Keratinocyte (primary cell): Measurements from ENCODE around the gene CDK17. TPM values are rescaled to one million over a fixed set of nuclear protein-coding genes. Genes with fewer than 3 reads are reported as not detected.

Source experiments
- DNase-seq: peaks from one replicate; pipeline ENCODE4 v3.0.0-alpha.2; 2011; ENCODE audit warnings: low read depth, missing footprints, low spot score
- FAIRE-seq: peaks from 2 replicates; lab custom pipeline; 2011; peaks lifted over from hg19 to GRCh38; lab: Jason Lieb, UNC
- H2AFZ ChIP-seq: 2 replicates; pipeline ENCODE4 v1.6.0; 2012; ENCODE audit warnings: low read length, control low read depth, inconsistent platforms; ENCODE audit not compliant: control insufficient read depth
- H3K27ac ChIP-seq: 2 replicates; pipeline ENCODE4 v1.5.1; 2011; ENCODE audit warnings: low read length; ENCODE audit not compliant: control insufficient read depth, insufficient read depth
- H3K27me3 ChIP-seq: 3 replicates; pipeline ENCODE4 v1.6.0; 2011; ENCODE audit warnings: low read length; ENCODE audit not compliant: control insufficient read depth, insufficient read depth; ENCODE audit errors: extremely low read depth
- H3K36me3 ChIP-seq, 2 experiments: 2 replicates in 1 of 2; 3 replicates in 1 of 2; pipeline ENCODE4 v1.5.1; 2011; ENCODE audit warnings: low read length in 2 of 2, mild to moderate bottlenecking in 1 of 2; ENCODE audit not compliant: control insufficient read depth in 2 of 2, insufficient read depth in 2 of 2; ENCODE audit errors: extremely low read depth in 1 of 2
- H3K4me1 ChIP-seq: 3 replicates; pipeline ENCODE4 v1.5.1; 2011; ENCODE audit warnings: low read length; ENCODE audit not compliant: control insufficient read depth, insufficient read depth; ENCODE audit errors: extremely low read depth
- H3K4me2 ChIP-seq: 3 replicates; pipeline ENCODE4 v1.6.0; 2011; ENCODE audit warnings: low read depth, low read length; ENCODE audit not compliant: control insufficient read depth, insufficient read depth; ENCODE audit errors: extremely low read depth
- H3K4me3 ChIP-seq, 3 experiments: fragments of 200-600 bp in 1 of 3; sonication (generic) in 1 of 3; 2 replicates in 2 of 3; 3 replicates in 1 of 3; pipeline ENCODE4 v1.5.1; 2011 to 2016; ENCODE audit warnings: low read length in 3 of 3, mild to moderate bottlenecking in 3 of 3, control low read depth in 2 of 3, inconsistent platforms in 1 of 3, low read depth in 1 of 3, mixed read lengths in 1 of 3, mixed run types in 1 of 3, moderate library complexity in 1 of 3; ENCODE audit not compliant: control insufficient read depth in 2 of 3, insufficient read depth in 2 of 3; ENCODE audit errors: extremely low read depth in 1 of 3
- H3K79me2 ChIP-seq: 2 replicates; pipeline ENCODE4 v1.6.0; 2012; ENCODE audit warnings: low read length; ENCODE audit not compliant: control insufficient read depth, insufficient read depth
- H3K9ac ChIP-seq: 3 replicates; pipeline ENCODE4 v1.6.0; 2011; ENCODE audit warnings: low read length; ENCODE audit not compliant: control insufficient read depth, insufficient read depth; ENCODE audit errors: extremely low read depth
- H3K9me1 ChIP-seq: 3 replicates; pipeline ENCODE4 v1.6.0; 2011; ENCODE audit warnings: low read length; ENCODE audit not compliant: control insufficient read depth, insufficient read depth; ENCODE audit errors: extremely low read depth
- H3K9me3 ChIP-seq: 2 replicates; pipeline ENCODE4 v1.5.1; 2012; ENCODE audit warnings: low read depth, low read length; ENCODE audit not compliant: control insufficient read depth
- H4K20me1 ChIP-seq: 3 replicates; pipeline ENCODE4 v1.6.0; 2011; ENCODE audit warnings: low read length; ENCODE audit not compliant: control insufficient read depth, insufficient read depth; ENCODE audit errors: extremely low read depth
- EZH2 ChIP-seq: IDR thresholded peaks from one replicate; pipeline ENCODE4 v1.6.1; 2012; ENCODE audit warnings: inconsistent platforms, mild to moderate bottlenecking, low read length, moderate library complexity
- dilution Hi-C: fragments of 300-500 bp; cut with MboI; formaldehyde crosslinking; loops from one replicate; pipeline ENCODE4 v1.7.0; 2020; ENCODE audit warnings: low sequenced_read_pairs; ENCODE audit not compliant: extremely low pct_ligation_motif_present
- polyA plus RNA-seq, 5 experiments: library from polyadenylated mRNA; depleted of rRNA in 3 of 5; stranded (reverse) in 3 of 5; stranded (forward) in 1 of 5; unstranded in 1 of 5; fragments of >200 nt; gene quantifications; 1 replicate in 1 of 5; 2 replicates in 3 of 5; 3 replicates in 1 of 5; pipeline versions ENCODE4 v1.2.1 to v1.2.3, GENCODE V29; 2011 to 2012; ENCODE audit warnings: missing spikeins in 2 of 5, low read depth in 1 of 5, low replicate concordance in 1 of 5
- TF ChIP-seq, protein P1 (sequence below), 3 experiments: IDR thresholded peaks in 1 of 3; conservative IDR thresholded peaks in 1 of 3; optimal IDR thresholded peaks in 1 of 3; 2 replicates in 2 of 3; 3 replicates in 1 of 3; pipeline versions ENCODE3 to v1.5.1; 2011; ENCODE audit warnings: low read length in 3 of 3, mild to moderate bottlenecking in 3 of 3, moderate library complexity in 2 of 3, control low read depth in 1 of 3, inconsistent platforms in 1 of 3; ENCODE audit not compliant: insufficient read depth in 2 of 3; ENCODE audit errors: extremely low read depth in 1 of 3

CDK17 gene
- polyA plus RNA-seq, 1 donor (not counting 4 experiments of a cell fraction or from before 2014, with no cell fraction given), result 33.0 TPM

DNA sequence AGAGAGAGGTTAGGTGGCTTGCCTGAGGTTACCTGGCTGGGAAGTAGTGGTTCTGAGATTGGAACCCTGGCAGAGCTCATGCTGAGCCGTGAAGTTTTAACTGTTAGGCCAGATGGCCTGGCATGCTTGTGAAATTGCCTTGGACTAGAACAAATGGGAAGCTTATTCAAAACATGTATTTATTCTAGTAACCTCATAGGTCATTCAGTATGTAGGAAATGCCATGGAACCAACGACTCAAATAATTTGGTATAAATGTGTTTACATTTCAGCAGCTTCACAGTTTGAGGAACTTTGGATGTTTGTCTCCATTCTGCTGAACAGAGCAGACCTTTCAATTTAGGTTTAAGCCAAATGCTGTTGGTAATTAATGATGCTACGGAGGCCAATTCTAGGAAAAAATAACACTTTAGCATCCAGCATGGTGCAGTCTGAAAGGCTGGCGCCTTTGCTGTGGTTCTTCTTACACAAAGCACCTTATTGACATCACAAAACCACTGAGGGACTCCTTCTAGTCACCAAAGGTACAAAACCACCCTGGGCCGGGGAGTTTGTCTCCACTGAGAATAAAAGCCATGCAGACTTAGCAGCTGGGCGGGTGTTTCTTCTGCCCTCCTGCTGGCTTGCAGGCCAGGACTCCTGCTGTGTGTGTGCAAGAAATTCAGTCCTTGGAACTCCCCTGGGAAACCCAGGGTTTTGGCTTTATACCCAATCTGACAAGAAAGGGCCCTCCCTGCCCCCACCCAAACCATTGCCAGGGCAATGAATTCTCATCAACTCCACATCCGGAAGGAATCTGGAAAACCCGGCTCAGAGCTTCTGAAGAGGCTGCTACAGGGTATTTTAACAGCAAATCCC, 141.9 kb downstream of the CDK17 start:
- Histone ChIP-seq H2AFZ (no peak overlapping the region), H3K9me3 (no peaks in the 10 kb centered on the region), H3K9ac (no peak overlapping the region), H3K4me2 (no peak overlapping the region), H3K36me3 (peaks cover 14 to 34% of the 10 kb centered on the region in 2 experiments), H3K4me1 (no peaks in the 10 kb centered on the region), H4K20me1 (peaks cover 8% of the 10 kb centered on the region), H3K27me3 (no peaks in the 10 kb centered on the region), H3K4me3 (no peak overlapping the region), H3K79me2 (peaks cover 55% of the 10 kb centered on the region), H3K27ac (no peak overlapping the region), H3K9me1 (peaks cover 2% of the 10 kb centered on the region)
- DNase-seq (no peak), FAIRE-seq (no peak)
- dilution Hi-C loops, result no loop called here
- no peak for TF ChIP-seq EZH2
- TF ChIP-seq, protein P1, sequence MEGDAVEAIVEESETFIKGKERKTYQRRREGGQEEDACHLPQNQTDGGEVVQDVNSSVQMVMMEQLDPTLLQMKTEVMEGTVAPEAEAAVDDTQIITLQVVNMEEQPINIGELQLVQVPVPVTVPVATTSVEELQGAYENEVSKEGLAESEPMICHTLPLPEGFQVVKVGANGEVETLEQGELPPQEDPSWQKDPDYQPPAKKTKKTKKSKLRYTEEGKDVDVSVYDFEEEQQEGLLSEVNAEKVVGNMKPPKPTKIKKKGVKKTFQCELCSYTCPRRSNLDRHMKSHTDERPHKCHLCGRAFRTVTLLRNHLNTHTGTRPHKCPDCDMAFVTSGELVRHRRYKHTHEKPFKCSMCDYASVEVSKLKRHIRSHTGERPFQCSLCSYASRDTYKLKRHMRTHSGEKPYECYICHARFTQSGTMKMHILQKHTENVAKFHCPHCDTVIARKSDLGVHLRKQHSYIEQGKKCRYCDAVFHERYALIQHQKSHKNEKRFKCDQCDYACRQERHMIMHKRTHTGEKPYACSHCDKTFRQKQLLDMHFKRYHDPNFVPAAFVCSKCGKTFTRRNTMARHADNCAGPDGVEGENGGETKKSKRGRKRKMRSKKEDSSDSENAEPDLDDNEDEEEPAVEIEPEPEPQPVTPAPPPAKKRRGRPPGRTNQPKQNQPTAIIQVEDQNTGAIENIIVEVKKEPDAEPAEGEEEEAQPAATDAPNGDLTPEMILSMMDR (optimal IDR thresholded peaks at IDR 0.05 in 1 of 3, IDR thresholded peaks at IDR 0.05 in 1 of 3, conservative IDR thresholded peaks at IDR 0.05 in 1 of 3; ENCODE audit: extremely low read depth in 1 of 3, insufficient read depth in 2 of 3, low read length in 3 of 3), result no peak

- Histone ChIP-seq H3K36me3 (peaks cover 14 to 34% of the 10 kb centered on the region in 2 experiments), H3K4me2 (no peak overlapping the region)
Measured at GRCh38 chr12:96257550-96258103, 142.6 kb downstream of the CDK17 start.

More at GRCh38 chr12:96257550-96258103, 142.6 kb downstream of the CDK17 start:
- Histone ChIP-seq H3K79me2 (peaks cover 61% of the 10 kb centered on the region), H3K4me3 (no peak overlapping the region), H3K27me3 (no peaks in the 10 kb centered on the region), H3K4me1 (no peaks in the 10 kb centered on the region), H3K9me3 (no peaks in the 10 kb centered on the region), H3K27ac (no peak overlapping the region), H2AFZ (no peak overlapping the region), H3K9me1 (peaks cover 2% of the 10 kb centered on the region), H3K9ac (no peak overlapping the region), H4K20me1 (peaks cover 8% of the 10 kb centered on the region)
- TF ChIP-seq, protein P1 (optimal IDR thresholded peaks at IDR 0.05 in 1 of 3, IDR thresholded peaks at IDR 0.05 in 1 of 3, conservative IDR thresholded peaks at IDR 0.05 in 1 of 3; ENCODE audit: extremely low read depth in 1 of 3, insufficient read depth in 2 of 3, low read length in 3 of 3), result no peak
- TF ChIP-seq EZH2, result no peak
- dilution Hi-C loops, result no loop called here
- no peak for FAIRE-seq
- no peak for DNase-seq
